H1 (cell line): ENCODE data around the gene AASDH. TPM values are rescaled to one million over a fixed set of nuclear protein-coding genes. Genes with fewer than 3 reads are reported as not detected.

Experiments
- CTCF ChIA-PET: fragments of 300-600 bp; sonication (Branson Sonifier 250); formaldehyde crosslinking; loops from one replicate; lab custom pipeline; 2021; ENCODE audit not compliant: partially characterized antibody; lab: Charles Lee
- POLR2A ChIA-PET: fragments of 300-600 bp; sonication (Branson Sonifier 250); formaldehyde crosslinking; loops from one replicate; lab custom pipeline; 2021; ENCODE audit warnings: inconsistent platforms; ENCODE audit not compliant: partially characterized antibody; lab: Charles Lee
- DNase-seq, 2 experiments: peaks; one replicate each; pipeline versions ENCODE4 v3.0.0 to v3.0.0-alpha.2; 2010 to 2022; ENCODE audit warnings: low spot score in 2 of 2, low read depth in 1 of 2, mixed read lengths in 1 of 2
- FAIRE-seq: peaks from 2 replicates; lab custom pipeline; 2011; peaks lifted over from hg19 to GRCh38; lab: Jason Lieb, UNC
- H2AFZ ChIP-seq: 2 replicates; pipeline ENCODE4 v1.8.1; 2012; ENCODE audit warnings: low read length, inconsistent platforms
- H2AK5ac ChIP-seq: 2 replicates; pipeline ENCODE4 v1.6.1; 2013; ENCODE audit warnings: low read depth, low read length
- H2BK120ac ChIP-seq: replicated peaks from 2 replicates; pipeline ENCODE3; 2013; ENCODE audit warnings: low read depth, low read length, inconsistent platforms
- H2BK12ac ChIP-seq: 2 replicates; pipeline ENCODE4 v1.6.1; 2013; ENCODE audit warnings: low read depth, low read length
- H2BK15ac ChIP-seq: 2 replicates; pipeline ENCODE4 v1.6.1; 2013; ENCODE audit warnings: low read length
- H2BK20ac ChIP-seq: 2 replicates; pipeline ENCODE4 v1.6.1; 2013; ENCODE audit warnings: low read length
- H2BK5ac ChIP-seq: 2 replicates; pipeline ENCODE4 v1.6.1; 2013; ENCODE audit warnings: low read depth, low read length
- H3K14ac ChIP-seq: 2 replicates; pipeline ENCODE4 v1.6.1; 2013; ENCODE audit warnings: inconsistent platforms; ENCODE audit not compliant: insufficient read length
- H3K18ac ChIP-seq: 2 replicates; pipeline ENCODE4 v1.6.1; 2013; ENCODE audit warnings: low read length; ENCODE audit errors: extremely low read depth
- H3K23ac ChIP-seq: 2 replicates; pipeline ENCODE4 v1.6.1; 2013; ENCODE audit warnings: inconsistent platforms; ENCODE audit not compliant: insufficient read length
- H3K23me2 ChIP-seq: 2 replicates; pipeline ENCODE4 v1.6.1; 2013; ENCODE audit warnings: low read depth, low read length
- H3K27ac ChIP-seq: 2 replicates; pipeline ENCODE4 v1.6.1; 2011; ENCODE audit warnings: low read depth, low read length, inconsistent platforms
- H3K27me3 ChIP-seq, 4 experiments: replicated peaks in 1 of 4; 1 replicate in 1 of 4; 2 replicates in 3 of 4; pipeline versions ENCODE4 v1.6.1 to v1.8.1; 2011 to 2013; ENCODE audit warnings: low read length in 3 of 4, mild to moderate bottlenecking in 3 of 4, inconsistent platforms in 2 of 4, mixed read lengths in 2 of 4, moderate library complexity in 1 of 4; ENCODE audit not compliant: control insufficient read depth in 3 of 4, insufficient read depth in 3 of 4; ENCODE audit errors: extremely low read depth in 1 of 4
- H3K36me3 ChIP-seq, 4 experiments: 2 replicates each; pipeline versions ENCODE4 v1.6.1 to v1.8.1; 2011 to 2013; ENCODE audit warnings: mild to moderate bottlenecking in 4 of 4, low read length in 3 of 4, moderate library complexity in 2 of 4, control low read depth in 1 of 4, inconsistent platforms in 1 of 4; ENCODE audit not compliant: insufficient read depth in 4 of 4, control insufficient read depth in 2 of 4
- H3K4ac ChIP-seq: replicated peaks from 2 replicates; pipeline ENCODE3; 2013; ENCODE audit warnings: low read length, low read depth, mixed read lengths, inconsistent platforms; ENCODE audit not compliant: insufficient read length
- H3K4me1 ChIP-seq, 4 experiments: replicated peaks in 1 of 4; 1 replicate in 1 of 4; 2 replicates in 3 of 4; pipeline versions ENCODE4 v1.6.1 to v1.8.1; 2011 to 2013; ENCODE audit warnings: low read length in 3 of 4, inconsistent platforms in 2 of 4, mixed read lengths in 1 of 4; ENCODE audit not compliant: insufficient read depth in 4 of 4, control insufficient read depth in 3 of 4
- H3K4me2 ChIP-seq, 2 experiments: 2 replicates each; pipeline versions ENCODE4 v1.6.1 to v1.8.1; 2011 to 2013; ENCODE audit warnings: low read depth in 2 of 2, low read length in 2 of 2, control low read depth in 1 of 2, inconsistent platforms in 1 of 2, mild to moderate bottlenecking in 1 of 2; ENCODE audit not compliant: insufficient read depth in 1 of 2
- H3K4me3 ChIP-seq, 4 experiments: fragments of 200-600, 300-600 bp in 1 of 4; sonication (generic), shearing (Covaris generic), sonication (Bioruptor Twin) in 1 of 4; 2 replicates each; pipeline versions ENCODE4 v1.5.1 to v1.8.1; 2011 to 2016; ENCODE audit warnings: low read length in 4 of 4, low read depth in 3 of 4, control low read depth in 2 of 4, inconsistent platforms in 2 of 4, mild to moderate bottlenecking in 2 of 4, mixed read lengths in 1 of 4, moderate library complexity in 1 of 4; ENCODE audit not compliant: insufficient read depth in 2 of 4; ENCODE audit errors: extremely low read depth in 1 of 4
- H3K56ac ChIP-seq: replicated peaks from 2 replicates; pipeline ENCODE3; 2013; ENCODE audit warnings: low read depth, mild to moderate bottlenecking, mixed read lengths, low read length, inconsistent platforms; ENCODE audit not compliant: insufficient read length
- H3K79me1 ChIP-seq: 2 replicates; pipeline ENCODE4 v1.6.1; 2013; ENCODE audit warnings: low read depth, low read length, control low read depth
- H3K79me2 ChIP-seq, 2 experiments: 2 replicates each; pipeline versions ENCODE4 v1.6.1 to v1.8.1; 2012 to 2013; ENCODE audit warnings: low read length in 2 of 2, mild to moderate bottlenecking in 2 of 2, inconsistent platforms in 1 of 2; ENCODE audit not compliant: insufficient read depth in 2 of 2, control insufficient read depth in 1 of 2
- H3K9ac ChIP-seq, 4 experiments: replicated peaks in 1 of 4; 1 replicate in 1 of 4; 2 replicates in 3 of 4; pipeline versions ENCODE4 v1.6.1 to v1.8.1; 2011 to 2013; ENCODE audit warnings: low read depth in 3 of 4, low read length in 3 of 4, control low read depth in 2 of 4, mild to moderate bottlenecking in 2 of 4, moderate library complexity in 2 of 4, inconsistent platforms in 1 of 4; ENCODE audit errors: extremely low read depth in 1 of 4
- H3K9me3 ChIP-seq, 2 experiments: 2 replicates each; pipeline versions ENCODE4 v1.6.1 to v1.8.1; 2012 to 2013; ENCODE audit warnings: mild to moderate bottlenecking in 2 of 2, moderate library complexity in 2 of 2, control low read depth in 1 of 2, inconsistent platforms in 1 of 2, low read depth in 1 of 2, low read length in 1 of 2, mixed read lengths in 1 of 2; ENCODE audit not compliant: insufficient read depth in 2 of 2
- H4K20me1 ChIP-seq, 2 experiments: replicated peaks in 1 of 2; 2 replicates each; pipeline versions ENCODE3 to v1.8.1; 2011 to 2013; ENCODE audit warnings: inconsistent platforms in 2 of 2, low read length in 2 of 2, mild to moderate bottlenecking in 1 of 2; ENCODE audit not compliant: insufficient read depth in 2 of 2, control insufficient read depth in 1 of 2
- H4K5ac ChIP-seq: 2 replicates; pipeline ENCODE4 v1.6.1; 2013; ENCODE audit warnings: low read length, low read depth, mixed read lengths, inconsistent platforms; ENCODE audit not compliant: insufficient read length
- H4K8ac ChIP-seq: 2 replicates; pipeline ENCODE4 v1.8.0; 2013; ENCODE audit warnings: mild to moderate bottlenecking, moderate library complexity, low read length, inconsistent platforms; ENCODE audit not compliant: insufficient read depth; ENCODE audit errors: extremely low read depth
- H4K91ac ChIP-seq: replicated peaks from 2 replicates; pipeline ENCODE3; 2013; ENCODE audit warnings: low read length, mixed read lengths, inconsistent platforms; ENCODE audit not compliant: insufficient read length
- BRCA1 ChIP-seq: IDR thresholded peaks from 2 replicates; pipeline ENCODE4 v1.6.1; 2012; ENCODE audit warnings: low read depth, low read length, improper control_type of control experiment
- CHD1 ChIP-seq: IDR thresholded peaks from 2 replicates; pipeline ENCODE4 v1.6.1; 2012; ENCODE audit warnings: low read depth, low read length, improper control_type of control experiment
- CHD2 ChIP-seq: IDR thresholded peaks from 2 replicates; pipeline ENCODE4 v1.6.1; 2012; ENCODE audit warnings: low read length, improper control_type of control experiment
- GTF2F1 ChIP-seq: IDR thresholded peaks from 2 replicates; pipeline ENCODE4 v1.6.1; 2012; ENCODE audit warnings: low read depth, low read length, improper control_type of control experiment, borderline replicate concordance
- RXRA ChIP-seq: IDR thresholded peaks from 2 replicates; pipeline ENCODE4 v1.6.1; 2011; ENCODE audit warnings: low read depth, mild to moderate bottlenecking, low read length, moderate library complexity; ENCODE audit not compliant: insufficient read depth
- SIN3A ChIP-seq, 2 experiments: IDR thresholded peaks in 1 of 2; conservative IDR thresholded peaks in 1 of 2; 2 replicates each; pipeline ENCODE4 v1.6.1; 2011 to 2012; ENCODE audit warnings: low read length in 2 of 2, improper control_type of control experiment in 1 of 2, low read depth in 1 of 2, mild to moderate bottlenecking in 1 of 2
- SP1 ChIP-seq: IDR thresholded peaks from 2 replicates; pipeline ENCODE4 v1.6.1; 2011; ENCODE audit warnings: low read depth, low read length
- YY1 ChIP-seq: IDR thresholded peaks from 2 replicates; pipeline ENCODE4 v1.6.1; 2011; ENCODE audit warnings: low read depth, mild to moderate bottlenecking, low read length
- ZNF274 ChIP-seq: IDR thresholded peaks from 2 replicates; pipeline ENCODE4 v1.7.0; 2012; ENCODE audit warnings: low read length, borderline replicate concordance; ENCODE audit errors: extremely low read depth
- WGBS, 2 experiments: shearing (Covaris generic) in 1 of 2; methylation state at CpG; one replicate each; pipeline versions ENCODE4 v1.1.6 to v1.1.7; 2013 to 2015; ENCODE audit warnings: low lambda C conversion rate in 2 of 2, mixed read lengths in 2 of 2, inconsistent platforms in 1 of 2, low coverage in 1 of 2, missing lambda C conversion rate in 1 of 2; ENCODE audit not compliant: insufficient replicate concordance in 2 of 2, insufficient coverage in 1 of 2, insufficient read length in 1 of 2; ENCODE audit errors: extremely low coverage in 1 of 2, missing lambda C conversion rate in 1 of 2; 5-methylcytosine and 5-hydroxymethylcytosine counted together
- polyA plus RNA-seq, 7 experiments: library from polyadenylated mRNA; depleted of rRNA in 3 of 7; stranded (reverse) in 5 of 7; unstranded in 2 of 7; fragments of >200 nt in 5 of 7; fragments of 200-250 nt in 2 of 7; gene quantifications; 1 replicate in 5 of 7; 2 replicates in 1 of 7; 4 replicates in 1 of 7; pipeline versions ENCODE4 v1.2.1 to v1.2.3, GENCODE V29; 2011 to 2013; ENCODE audit warnings: missing spikeins in 2 of 7, mixed read lengths in 2 of 7
- total RNA-seq: library from RNA; stranded (reverse); fragmentation: NEBNext Ultra II Directional; extraction: Animal tissue kit (Norgen Biotek cat#: 25700); gene quantifications from 2 replicates; pipeline ENCODE4 v1.2.1, GENCODE V29; 2021
- TF ChIP-seq, protein P1 (sequence below): IDR thresholded peaks from 2 replicates; pipeline ENCODE4 v1.6.1; 2012; ENCODE audit warnings: low read length, inconsistent platforms

AASDH gene
- total and polyA plus RNA-seq, 2 of the 8 experiments (the other 6 are each of a cell fraction or from before 2014, with no cell fraction given) = 8.0 to 10.9 TPM

- ChIA-PET CTCF (interaction anchor here (1.0 to 1.1 kb wide), 2 partner anchors 28 to 30 kb away, joined by 3 to 4 read pairs; no protein-coding TSS in a partner anchor), POLR2A (interaction anchor here (1.1 to 2.7 kb wide), 4 partner anchors 12 to 43 kb away, joined by 3 to 9 read pairs (median 6); partner anchors contain the start of gene AASDH)
Measured at GRCh38 chr4:56430203-56430602, 42.9 kb upstream of the AASDH start.

More at GRCh38 chr4:56430203-56430602, 42.9 kb upstream of the AASDH start:
- Histone ChIP-seq H3K9ac (no peak overlapping the region), H2BK5ac (no peak overlapping the region), H3K4ac (no peak overlapping the region), H3K9me3 (no peaks in the 10 kb centered on the region), H3K23ac (no peak overlapping the region), H2BK15ac (no peak overlapping the region), H2BK12ac (no peak overlapping the region), H3K4me3 (no peak overlapping the region), H3K27me3 (no peaks in the 10 kb centered on the region), H2BK120ac (no peak overlapping the region), H3K18ac (no peak overlapping the region), H2AFZ (no peak overlapping the region), H2BK20ac (no peak overlapping the region), H3K14ac (no peak overlapping the region), H3K36me3 (peaks cover 0 to 12% (median 3%) of the 10 kb centered on the region in 4 experiments; a peak in 2 of 8 replicates), H3K27ac (no peak overlapping the region), H4K5ac (no peak overlapping the region), H3K23me2 (peaks cover 4% of the 10 kb centered on the region), H2AK5ac (no peak overlapping the region), H3K4me1 (peaks cover 0 to 4% (median 0%) of the 10 kb centered on the region in 4 experiments; a peak in 3 of 7 replicates), H3K56ac (no peak overlapping the region), H4K8ac (no peak overlapping the region), H4K20me1 (peaks cover 8 to 9% of the 10 kb centered on the region in 2 experiments), H3K79me2 (peaks cover 35 to 100% of the 10 kb centered on the region in 2 experiments), H3K4me2 (no peak overlapping the region), H3K79me1 (no peaks in the 10 kb centered on the region), H4K91ac (no peak overlapping the region)
- FAIRE-seq (no peak), DNase-seq (no peak)
- TF ChIP-seq BRCA1 (no peak), YY1 (no peak), RXRA (no peak), SP1 (no peak), SIN3A (conservative IDR thresholded peaks at IDR 0.05 in 1 of 2, IDR thresholded peaks at IDR 0.05 in 1 of 2; ENCODE audit: low read depth in 1 of 2, low read length in 2 of 2) (no peak), CHD2 (no peak), CHD1 (no peak), ZNF274 (no peak), GTF2F1 (no peak)
- TF ChIP-seq, protein P1, sequence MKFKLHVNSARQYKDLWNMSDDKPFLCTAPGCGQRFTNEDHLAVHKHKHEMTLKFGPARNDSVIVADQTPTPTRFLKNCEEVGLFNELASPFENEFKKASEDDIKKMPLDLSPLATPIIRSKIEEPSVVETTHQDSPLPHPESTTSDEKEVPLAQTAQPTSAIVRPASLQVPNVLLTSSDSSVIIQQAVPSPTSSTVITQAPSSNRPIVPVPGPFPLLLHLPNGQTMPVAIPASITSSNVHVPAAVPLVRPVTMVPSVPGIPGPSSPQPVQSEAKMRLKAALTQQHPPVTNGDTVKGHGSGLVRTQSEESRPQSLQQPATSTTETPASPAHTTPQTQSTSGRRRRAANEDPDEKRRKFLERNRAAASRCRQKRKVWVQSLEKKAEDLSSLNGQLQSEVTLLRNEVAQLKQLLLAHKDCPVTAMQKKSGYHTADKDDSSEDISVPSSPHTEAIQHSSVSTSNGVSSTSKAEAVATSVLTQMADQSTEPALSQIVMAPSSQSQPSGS = no peak
- WGBS, 2 experiments = 90% methylated on average over 2 of the region's 2 CpGs; no CpG with 5 or more reads in 1 of the 2 experiments
